Liver (tissue), 9 donors: ENCODE results near the gene ASIC1. TPM values are rescaled to one million over a fixed set of nuclear protein-coding genes. Genes with fewer than 3 reads are reported as not detected.

Experiments used
- DNase-seq: peaks from one replicate; pipeline ENCODE4 v3.0.0-alpha.2; 2017; ENCODE audit warnings: low spot score
- H3K27ac ChIP-seq, 2 donors: one replicate each; pipeline ENCODE4 v1.7.0; 2013; ENCODE audit warnings: inconsistent platforms in 2 of 2, low read length in 2 of 2, control low read depth in 1 of 2, low read depth in 1 of 2, mild to moderate bottlenecking in 1 of 2
- H3K27me3 ChIP-seq, 4 donors: one replicate each; pipeline versions ENCODE4 v1.6.1 to v1.7.0; 2013; ENCODE audit warnings: low read length in 3 of 4, inconsistent platforms in 1 of 4, mild to moderate bottlenecking in 1 of 4, moderate library complexity in 1 of 4; ENCODE audit not compliant: control insufficient read depth in 4 of 4, insufficient read depth in 4 of 4
- H3K36me3 ChIP-seq, 4 donors: one replicate each; pipeline versions ENCODE4 v1.6.1 to v1.7.0; 2013; ENCODE audit warnings: low read length in 3 of 4, mild to moderate bottlenecking in 3 of 4, low read depth in 1 of 4, moderate library complexity in 1 of 4; ENCODE audit not compliant: control insufficient read depth in 4 of 4, insufficient read depth in 3 of 4
- H3K4me1 ChIP-seq, 4 donors: one replicate each; pipeline versions ENCODE4 v1.6.1 to v1.7.0; 2013; ENCODE audit warnings: low read length in 3 of 4, mild to moderate bottlenecking in 3 of 4, moderate library complexity in 1 of 4; ENCODE audit not compliant: control insufficient read depth in 4 of 4, insufficient read depth in 4 of 4
- H3K4me3 ChIP-seq, 3 donors: one replicate each; pipeline versions ENCODE4 v1.6.1 to v1.7.0; 2013; ENCODE audit warnings: low read length in 3 of 3, control low read depth in 1 of 3, low read depth in 1 of 3, mild to moderate bottlenecking in 1 of 3
- H3K9ac ChIP-seq, 2 donors: one replicate each; pipeline ENCODE4 v1.7.0; 2013; ENCODE audit warnings: low read length in 2 of 2, mild to moderate bottlenecking in 2 of 2, moderate library complexity in 2 of 2, control low read depth in 1 of 2, low read depth in 1 of 2
- H3K9me3 ChIP-seq, 4 donors: one replicate each; pipeline versions ENCODE4 v1.6.1 to v1.7.0; 2013; ENCODE audit warnings: low read length in 3 of 4; ENCODE audit not compliant: control insufficient read depth in 4 of 4
- EGR1 ChIP-seq, 2 donors: IDR thresholded peaks; 2 replicates each; pipeline ENCODE4 v1.6.1; 2016 to 2018; ENCODE audit warnings: antibody characterized with exemption in 2 of 2, low read depth in 2 of 2
- FOXA1 ChIP-seq: IDR thresholded peaks from 2 replicates; pipeline ENCODE4 v1.6.1; 2016; ENCODE audit warnings: antibody characterized with exemption
- GABPA ChIP-seq, 2 donors: IDR thresholded peaks in 1 of 2; conservative IDR thresholded peaks in 1 of 2; 2 replicates each; pipeline ENCODE4 v1.6.1; 2016; ENCODE audit warnings: antibody characterized with exemption in 2 of 2, mild to moderate bottlenecking in 1 of 2, moderate library complexity in 1 of 2
- HNF4A ChIP-seq, 2 donors: conservative IDR thresholded peaks; 2 replicates each; pipeline ENCODE4 v1.6.1; 2016; ENCODE audit warnings: antibody characterized with exemption in 2 of 2, mild to moderate bottlenecking in 2 of 2
- JUND ChIP-seq, 2 donors: IDR thresholded peaks; 2 replicates each; pipeline ENCODE4 v1.6.1; 2016; ENCODE audit warnings: antibody characterized with exemption in 2 of 2
- NR2F2 ChIP-seq: IDR thresholded peaks from 2 replicates; pipeline ENCODE4 v1.6.1; 2016; ENCODE audit warnings: antibody characterized with exemption
- RAD21 ChIP-seq, 2 donors: IDR thresholded peaks; 2 replicates each; pipeline ENCODE4 v1.6.1; 2016; ENCODE audit warnings: antibody characterized with exemption in 2 of 2, mild to moderate bottlenecking in 2 of 2
- RXRA ChIP-seq, 2 donors: IDR thresholded peaks; 2 replicates each; pipeline ENCODE4 v1.6.1; 2017 to 2018; ENCODE audit warnings: antibody characterized with exemption in 2 of 2, mild to moderate bottlenecking in 1 of 2
- SP1 ChIP-seq: IDR thresholded peaks from 2 replicates; pipeline ENCODE4 v1.6.1; 2018; ENCODE audit warnings: antibody characterized with exemption, mild to moderate bottlenecking
- TAF1 ChIP-seq: conservative IDR thresholded peaks from 2 replicates; pipeline ENCODE4 v1.6.1; 2016; ENCODE audit warnings: antibody characterized with exemption, mild to moderate bottlenecking
- WGBS: extraction: QIAGEN DNeasy Blood & Tissue Kit; methylation state at CpG from one replicate; pipeline ENCODE4 v1.1.7; 2013; 5-methylcytosine and 5-hydroxymethylcytosine counted together
- polyA plus RNA-seq, 2 donors: library from polyadenylated mRNA; stranded (reverse) in 1 of 2; unstranded in 1 of 2; fragments of 200-250 nt in 1 of 2; fragments of >200 nt in 1 of 2; fragmentation: Nextera tagmentation in 1 of 2; extraction: Ambion mirVana in 1 of 2; gene quantifications; one replicate each; pipeline versions ENCODE4 v1.2.1 to v1.2.3, GENCODE V29; 2013 to 2015
- total RNA-seq, 2 donors: library from RNA; depleted of rRNA; stranded (reverse); fragments of >200 nt; gene quantifications; one replicate each; pipeline ENCODE4 v1.2.3, GENCODE V29; 2014
- TF ChIP-seq, protein P1 (sequence below): IDR thresholded peaks from 2 replicates; pipeline ENCODE4 v1.6.1; 2016; ENCODE audit warnings: antibody characterized with exemption, mild to moderate bottlenecking
- TF ChIP-seq, protein P2 (sequence below): IDR thresholded peaks from 2 replicates; pipeline ENCODE4 v1.6.1; 2016; ENCODE audit warnings: antibody characterized with exemption
- TF ChIP-seq, protein P3 (sequence below): IDR thresholded peaks from 2 replicates; pipeline ENCODE4 v1.6.1; 2016; ENCODE audit warnings: antibody characterized with exemption
- donor health status: healthy.
- donor health status: healthy.
- donor health status: healthy.
- donor health status: healthy.
- donor health status: healthy.

The ASIC1 gene
- total and polyA plus RNA-seq, 4 donors: 0.05 to 0.08 (median 0.06) TPM; not detected in 1

DNA sequence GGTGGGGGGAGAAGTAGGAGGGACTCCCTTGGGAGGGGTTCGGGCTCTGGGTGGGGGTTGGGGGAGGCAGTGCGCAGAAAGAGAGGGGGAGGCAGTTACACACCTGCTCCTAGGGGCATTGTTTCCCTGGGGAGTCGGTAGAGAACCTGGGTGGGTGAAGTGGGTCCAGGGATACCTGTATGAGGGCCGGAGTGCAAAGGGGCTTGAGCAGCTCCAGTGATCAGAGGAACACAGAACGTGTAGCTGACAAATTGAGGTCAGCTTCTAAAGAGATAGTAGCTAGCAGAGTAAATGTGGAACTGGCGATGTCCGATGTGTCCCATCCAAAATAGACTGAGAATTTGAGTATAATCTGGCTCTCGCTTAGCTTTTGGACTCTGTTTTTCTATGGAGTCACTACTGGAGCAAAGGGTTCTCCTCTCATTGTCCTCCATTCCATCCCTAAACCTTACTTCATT lies 28.2 kb downstream of the ASIC1 start:
- Histone ChIP-seq H3K27ac (peak overlapping the region; percentile 82 to 88), H3K36me3 (peaks cover 7 to 35% (median 22%) of the 10 kb centered on the region in 4 donors), H3K9me3 (no peaks in the 10 kb centered on the region), H3K4me3 (peak overlapping the region; percentile 53 to 92 (median 92)), H3K27me3 (no peaks in the 10 kb centered on the region), H3K4me1 (peaks cover 0 to 24% (median 9%) of the 10 kb centered on the region in 4 donors), H3K9ac (peak overlapping the region in 1 of 2 donors; percentile 85)
- WGBS: 8% methylated on average over 8 of the region's 8 CpGs
- DNase-seq: no peak
- TF ChIP-seq RAD21 (IDR thresholded peaks at IDR 0.05): no peak

DNA sequence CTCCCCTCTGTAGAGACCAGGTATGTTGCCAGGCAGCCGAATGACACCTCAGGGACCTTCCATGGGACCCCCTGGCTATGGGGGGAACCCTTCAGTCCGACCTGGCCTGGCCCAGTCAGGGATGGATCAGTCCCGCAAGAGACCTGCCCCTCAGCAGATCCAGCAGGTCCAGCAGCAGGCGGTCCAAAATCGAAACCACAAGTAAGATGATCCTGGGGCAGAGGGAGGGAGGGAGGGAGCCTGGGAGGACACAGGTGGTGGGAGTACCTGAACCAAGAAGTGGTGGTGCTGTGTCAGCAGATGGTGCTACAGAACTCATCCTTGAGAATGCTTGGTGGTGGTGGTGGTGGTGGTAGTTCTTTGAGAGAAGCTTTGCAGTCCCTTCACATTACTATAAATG lies 28.8 kb downstream of the ASIC1 start:
- Histone ChIP-seq H3K27ac (peak overlapping the region; percentile 82 to 88), H3K9ac (no peak overlapping the region), H3K36me3 (peaks cover 7 to 35% (median 24%) of the 10 kb centered on the region in 4 donors), H3K4me1 (peaks cover 0 to 24% (median 9%) of the 10 kb centered on the region in 4 donors), H3K4me3 (no peak overlapping the region), H3K9me3 (no peaks in the 10 kb centered on the region), H3K27me3 (no peaks in the 10 kb centered on the region)
- DNase-seq: no peak
- 58% methylated on average over 5 of the region's 5 CpGs for WGBS
- TF ChIP-seq GABPA (IDR thresholded peaks at IDR 0.05 in 1 of 2, conservative IDR thresholded peaks at IDR 0.05 in 1 of 2) (no peak), TAF1 (no peak), FOXA1 (no peak), NR2F2 (no peak), RXRA (IDR thresholded peaks at IDR 0.05) (no peak), SP1 (no peak), RAD21 (IDR thresholded peaks at IDR 0.05) (no peak), HNF4A (conservative IDR thresholded peaks at IDR 0.05) (no peak)
- TF ChIP-seq, protein P1, sequence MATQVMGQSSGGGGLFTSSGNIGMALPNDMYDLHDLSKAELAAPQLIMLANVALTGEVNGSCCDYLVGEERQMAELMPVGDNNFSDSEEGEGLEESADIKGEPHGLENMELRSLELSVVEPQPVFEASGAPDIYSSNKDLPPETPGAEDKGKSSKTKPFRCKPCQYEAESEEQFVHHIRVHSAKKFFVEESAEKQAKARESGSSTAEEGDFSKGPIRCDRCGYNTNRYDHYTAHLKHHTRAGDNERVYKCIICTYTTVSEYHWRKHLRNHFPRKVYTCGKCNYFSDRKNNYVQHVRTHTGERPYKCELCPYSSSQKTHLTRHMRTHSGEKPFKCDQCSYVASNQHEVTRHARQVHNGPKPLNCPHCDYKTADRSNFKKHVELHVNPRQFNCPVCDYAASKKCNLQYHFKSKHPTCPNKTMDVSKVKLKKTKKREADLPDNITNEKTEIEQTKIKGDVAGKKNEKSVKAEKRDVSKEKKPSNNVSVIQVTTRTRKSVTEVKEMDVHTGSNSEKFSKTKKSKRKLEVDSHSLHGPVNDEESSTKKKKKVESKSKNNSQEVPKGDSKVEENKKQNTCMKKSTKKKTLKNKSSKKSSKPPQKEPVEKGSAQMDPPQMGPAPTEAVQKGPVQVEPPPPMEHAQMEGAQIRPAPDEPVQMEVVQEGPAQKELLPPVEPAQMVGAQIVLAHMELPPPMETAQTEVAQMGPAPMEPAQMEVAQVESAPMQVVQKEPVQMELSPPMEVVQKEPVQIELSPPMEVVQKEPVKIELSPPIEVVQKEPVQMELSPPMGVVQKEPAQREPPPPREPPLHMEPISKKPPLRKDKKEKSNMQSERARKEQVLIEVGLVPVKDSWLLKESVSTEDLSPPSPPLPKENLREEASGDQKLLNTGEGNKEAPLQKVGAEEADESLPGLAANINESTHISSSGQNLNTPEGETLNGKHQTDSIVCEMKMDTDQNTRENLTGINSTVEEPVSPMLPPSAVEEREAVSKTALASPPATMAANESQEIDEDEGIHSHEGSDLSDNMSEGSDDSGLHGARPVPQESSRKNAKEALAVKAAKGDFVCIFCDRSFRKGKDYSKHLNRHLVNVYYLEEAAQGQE: no peak
- TF ChIP-seq, protein P2, sequence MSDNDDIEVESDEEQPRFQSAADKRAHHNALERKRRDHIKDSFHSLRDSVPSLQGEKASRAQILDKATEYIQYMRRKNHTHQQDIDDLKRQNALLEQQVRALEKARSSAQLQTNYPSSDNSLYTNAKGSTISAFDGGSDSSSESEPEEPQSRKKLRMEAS: no peak
- TF ChIP-seq, protein P3, sequence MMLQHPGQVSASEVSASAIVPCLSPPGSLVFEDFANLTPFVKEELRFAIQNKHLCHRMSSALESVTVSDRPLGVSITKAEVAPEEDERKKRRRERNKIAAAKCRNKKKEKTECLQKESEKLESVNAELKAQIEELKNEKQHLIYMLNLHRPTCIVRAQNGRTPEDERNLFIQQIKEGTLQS: no peak

DNA sequence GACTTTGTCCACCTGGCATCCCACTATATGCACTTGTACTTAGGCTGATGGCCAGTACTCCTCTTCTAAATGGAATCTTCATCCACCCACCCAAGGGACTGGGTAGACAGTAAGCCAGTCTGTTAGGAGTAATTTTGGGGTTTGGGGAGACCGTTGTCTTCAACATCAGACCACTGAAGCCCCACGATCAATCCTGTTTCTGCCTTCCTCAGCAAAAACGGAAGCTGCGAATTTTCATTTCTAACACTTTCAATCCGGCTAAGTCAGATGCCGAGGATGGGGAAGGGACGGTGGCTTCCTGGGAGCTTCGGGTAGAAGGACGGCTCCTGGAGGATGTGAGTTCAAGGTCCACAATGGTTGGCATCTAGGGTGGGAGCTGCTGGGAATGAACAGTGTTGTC lies 29.8 kb downstream of the ASIC1 start:
- Histone ChIP-seq H3K4me1 (peaks cover 0 to 24% (median 9%) of the 10 kb centered on the region in 4 donors), H3K27ac (no peak overlapping the region), H3K36me3 (peaks cover 11 to 38% (median 29%) of the 10 kb centered on the region in 4 donors), H3K9me3 (no peaks in the 10 kb centered on the region), H3K4me3 (no peak overlapping the region), H3K9ac (no peak overlapping the region), H3K27me3 (no peaks in the 10 kb centered on the region)
- no peak for DNase-seq
- TF ChIP-seq RAD21 (IDR thresholded peaks at IDR 0.05): no peak
- TF ChIP-seq EGR1 (IDR thresholded peaks at IDR 0.05; ENCODE audit: low read depth in 2 of 2): no peak
- no peak for TF ChIP-seq JUND (IDR thresholded peaks at IDR 0.05)
- WGBS: 86% methylated on average over 9 of the region's 9 CpGs
